H54 (cell line): ENCODE data around the gene SCYL3.
A peak's percentile ranks its signal among the peaks of the same experiment; 100 is the strongest.

Source experiments
- DNase-seq: peaks from one replicate; pipeline ENCODE4 v3.0.0; 2011; ENCODE audit warnings: low spot score, mixed read lengths; ENCODE audit not compliant: insufficient read length
- FAIRE-seq: peaks from 3 replicates; lab custom pipeline; 2011; peaks lifted over from hg19 to GRCh38; lab: Jason Lieb, UNC
- POLR2A ChIP-seq: IDR thresholded peaks from 2 replicates; pipeline ENCODE4 v1.6.1; 2011; ENCODE audit warnings: low read depth, mild to moderate bottlenecking, low read length

The SCYL3 gene

DNA sequence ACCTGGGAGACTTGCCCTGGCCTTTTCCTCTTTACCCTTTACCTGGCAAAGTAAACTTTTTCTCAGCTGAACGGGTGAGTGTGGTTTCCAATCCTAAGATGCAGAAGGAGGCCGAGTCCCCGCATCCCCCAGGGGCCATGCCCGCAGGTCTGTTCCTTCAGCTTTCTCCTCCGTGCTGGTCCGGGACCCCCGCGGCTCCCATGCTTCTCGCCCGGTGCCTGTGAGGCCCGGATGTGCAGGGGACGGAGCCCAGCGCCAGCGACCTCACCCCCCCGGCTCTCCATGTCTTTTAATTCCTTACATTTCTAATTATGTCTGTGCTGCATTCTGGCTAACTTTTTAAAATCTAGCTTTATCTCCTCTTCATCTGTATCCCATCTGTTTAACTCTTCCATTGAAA lies 21.5 kb upstream of the SCYL3 start:
- DNase-seq (no peak), FAIRE-seq (no peak)
- no peak for TF ChIP-seq POLR2A

DNA sequence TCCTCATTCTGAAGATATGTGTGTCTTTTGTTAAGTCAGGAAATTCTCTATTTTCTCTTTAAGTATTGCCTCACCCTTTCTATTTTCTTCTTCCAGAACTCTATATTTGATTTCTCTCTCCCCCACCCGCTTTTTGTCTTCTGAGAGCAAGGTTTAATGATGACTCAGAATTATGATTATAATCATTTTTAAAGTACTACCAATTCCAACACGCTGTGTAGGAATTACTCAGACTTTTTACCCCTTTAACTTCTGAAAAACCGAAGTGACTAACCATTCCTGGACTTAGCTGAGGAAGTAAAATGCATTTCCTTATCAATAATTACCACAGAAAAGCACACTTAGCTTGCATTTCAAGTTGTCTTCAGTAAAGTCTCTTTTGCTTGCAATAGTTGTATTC lies 20.8 kb upstream of the SCYL3 start:
- no peak for TF ChIP-seq POLR2A
- no peak for DNase-seq
- FAIRE-seq = no peak

DNA sequence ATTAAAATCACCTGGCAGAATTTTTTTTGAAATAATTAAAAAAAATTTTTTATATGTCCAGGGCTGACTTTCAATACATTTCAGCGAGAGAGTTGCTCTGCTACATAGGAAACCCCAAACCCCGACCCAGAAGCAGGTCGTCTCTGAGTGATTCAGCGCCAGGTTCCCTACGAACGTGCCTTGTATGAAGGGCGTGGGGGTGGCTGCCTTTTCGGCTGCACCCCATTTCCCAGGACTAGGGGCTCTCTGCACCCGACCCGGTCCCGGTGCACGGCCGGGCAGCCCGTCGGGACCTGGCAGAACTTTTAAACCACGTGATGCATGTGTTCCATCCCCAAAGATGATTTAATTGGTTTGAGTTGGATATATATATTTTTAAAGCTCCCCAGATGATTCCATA lies 15.8 kb upstream of the SCYL3 start:
- DNase-seq (no peak), FAIRE-seq (no peak)
- no peak for TF ChIP-seq POLR2A

DNA sequence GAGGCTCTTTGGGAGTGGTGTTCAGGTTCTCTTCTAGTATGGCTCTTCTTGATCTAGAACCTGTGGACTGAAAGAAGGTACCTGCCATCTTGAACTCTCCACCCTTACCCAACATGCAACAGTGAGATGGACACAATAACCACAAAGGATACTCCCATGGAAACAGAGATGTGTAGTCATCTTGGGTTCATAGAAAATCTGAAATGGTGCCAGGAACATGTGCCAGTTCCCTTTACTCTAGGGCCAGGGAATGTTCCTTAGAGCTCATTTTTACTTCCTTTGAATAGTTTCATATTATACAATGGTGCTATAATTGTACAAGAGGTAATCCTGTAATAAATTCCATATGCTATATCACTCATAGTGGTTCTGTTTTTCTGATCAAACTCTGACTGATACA lies 13.2 kb upstream of the SCYL3 start:
- DNase-seq = no peak

DNA sequence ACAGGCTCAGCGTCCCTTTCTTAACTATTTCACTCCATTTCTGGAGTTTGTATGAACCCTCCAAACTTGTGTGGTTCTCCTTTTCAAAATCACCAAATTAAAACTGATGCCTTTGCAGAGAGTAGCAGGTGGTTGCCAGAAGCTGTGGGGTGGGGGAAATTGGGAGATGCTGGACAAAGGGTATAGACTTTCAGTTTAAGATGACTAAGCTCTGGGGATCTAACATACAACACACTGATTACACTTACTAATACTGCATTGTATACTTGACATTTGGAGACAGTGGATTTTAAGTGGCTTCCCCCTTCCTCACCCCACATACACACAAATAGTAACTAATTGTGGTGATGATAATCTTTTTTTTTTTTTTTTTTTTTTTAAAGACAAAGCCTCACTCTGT lies 11.1 kb upstream of the SCYL3 start:
- no peak for TF ChIP-seq POLR2A
- FAIRE-seq (no peak), DNase-seq (no peak)

More for the DNA sequence above, 13.2 kb upstream of the SCYL3 start:
- FAIRE-seq = no peak
- no peak for TF ChIP-seq POLR2A

DNA sequence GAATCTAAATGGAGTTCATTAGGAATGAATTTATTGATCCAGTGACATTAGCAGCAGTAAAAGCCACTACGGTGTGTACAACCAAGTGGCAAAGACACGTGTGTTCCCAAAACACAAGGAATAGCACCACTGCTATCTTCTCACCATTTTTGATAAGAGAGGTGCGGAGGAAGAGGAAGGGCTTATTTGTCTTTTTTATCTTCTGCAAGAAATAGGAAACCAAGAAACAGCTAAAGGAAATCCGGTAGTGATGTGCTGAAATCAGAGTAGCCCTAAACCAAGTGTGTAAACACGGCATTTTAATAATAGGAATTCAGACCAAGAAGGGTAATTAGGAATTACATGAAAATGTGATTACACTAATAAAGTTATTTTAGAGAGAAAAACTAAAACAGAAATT lies 9.1 kb upstream of the SCYL3 start:
- FAIRE-seq (no peak), DNase-seq (no peak)
- TF ChIP-seq POLR2A = no peak

DNA sequence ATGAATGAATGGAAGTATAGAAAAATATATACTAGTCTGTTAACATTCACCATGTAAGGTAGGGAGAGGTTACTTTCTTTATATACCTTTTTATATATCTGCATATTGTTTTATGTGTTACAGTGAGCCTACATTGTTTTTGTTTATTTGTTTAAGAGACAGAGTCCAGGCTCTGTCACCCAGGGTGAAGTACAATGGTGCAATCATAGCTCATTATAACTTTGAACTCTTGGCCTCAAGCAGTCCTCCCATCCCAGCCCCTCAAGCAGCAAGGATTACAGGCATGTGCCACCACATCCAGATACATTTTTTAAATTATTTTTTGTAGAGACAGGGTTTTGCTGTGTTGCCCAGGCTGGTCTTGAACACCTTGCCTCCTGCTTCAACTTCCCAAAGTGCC lies 7.4 kb upstream of the SCYL3 start:
- DNase-seq (no peak), FAIRE-seq (no peak)
- no peak for TF ChIP-seq POLR2A

DNA sequence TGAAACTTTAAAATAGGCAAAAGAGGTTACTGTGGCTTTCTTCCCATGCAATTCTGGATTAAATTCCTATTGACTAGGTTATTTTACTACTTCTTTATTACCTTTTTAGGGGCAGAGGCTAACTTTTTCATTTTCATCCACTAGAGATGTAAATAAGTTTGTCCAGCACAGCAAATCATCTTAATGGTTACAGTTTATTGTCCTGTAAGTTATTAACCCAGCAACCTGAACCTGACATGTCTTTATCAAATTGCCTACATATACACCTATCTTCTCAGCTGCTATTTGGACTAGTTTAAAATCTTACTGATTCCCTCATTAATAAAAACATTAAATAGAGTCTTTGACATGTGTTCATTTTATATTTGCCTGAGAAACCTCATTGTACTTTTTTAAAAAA lies 6.9 kb upstream of the SCYL3 start:
- no peak for TF ChIP-seq POLR2A
- DNase-seq = no peak
- FAIRE-seq = no peak

DNA sequence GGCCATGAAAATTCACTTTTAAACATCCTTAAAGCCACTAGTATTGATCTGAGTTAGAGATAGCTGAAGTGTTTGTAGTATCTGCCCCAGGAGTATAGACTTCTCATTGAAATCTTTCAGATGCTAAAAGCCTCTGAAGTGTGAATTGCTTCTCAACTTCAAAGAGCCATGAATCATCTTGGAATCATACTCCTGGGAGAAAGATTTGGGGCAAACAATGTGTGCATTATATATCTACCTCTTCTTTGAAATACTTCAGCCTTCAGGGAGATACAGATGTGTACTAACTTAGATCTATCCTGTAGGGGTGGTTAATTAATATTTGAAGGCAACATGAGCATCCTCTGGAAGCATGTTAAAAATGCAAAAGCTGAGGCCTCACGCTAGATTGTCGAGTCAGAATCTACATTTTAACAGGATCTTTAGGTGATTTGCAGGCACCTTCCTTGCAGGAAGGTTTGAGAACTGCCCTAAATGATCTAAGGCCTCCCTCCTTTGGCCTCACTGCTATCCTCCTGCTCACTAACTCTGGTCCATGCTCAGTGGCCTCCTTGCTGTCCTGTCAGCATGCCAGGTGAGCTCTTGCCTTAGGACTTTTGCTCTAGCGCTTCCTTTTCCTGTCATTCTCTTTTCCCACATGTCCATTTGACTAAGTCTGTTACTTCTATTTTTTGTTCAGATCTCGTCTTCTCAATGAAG lies 6.0 kb upstream of the SCYL3 start:
- FAIRE-seq (no peak), DNase-seq (no peak)
- TF ChIP-seq POLR2A = no peak

DNA sequence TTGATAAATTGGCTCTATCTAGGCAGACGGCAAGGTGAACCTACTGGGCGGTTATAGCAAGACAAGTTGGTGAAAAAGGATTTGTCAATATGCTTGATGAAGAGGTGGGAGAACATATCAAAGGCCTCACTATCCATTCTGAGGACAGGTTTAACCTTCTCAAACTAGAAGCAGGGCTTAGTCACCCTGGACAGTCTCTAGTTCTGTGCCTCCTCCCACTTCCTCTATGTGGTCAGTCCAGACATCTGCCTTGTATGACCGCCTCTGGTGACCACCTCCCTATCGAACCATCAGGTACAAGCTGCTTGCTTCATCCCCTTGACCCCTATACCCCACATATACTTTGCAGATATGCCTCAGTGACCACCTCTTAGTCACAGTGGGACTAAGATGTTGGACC lies 2.3 kb upstream of the SCYL3 start:
- TF ChIP-seq POLR2A = no peak
- FAIRE-seq (no peak), DNase-seq (no peak)

DNA sequence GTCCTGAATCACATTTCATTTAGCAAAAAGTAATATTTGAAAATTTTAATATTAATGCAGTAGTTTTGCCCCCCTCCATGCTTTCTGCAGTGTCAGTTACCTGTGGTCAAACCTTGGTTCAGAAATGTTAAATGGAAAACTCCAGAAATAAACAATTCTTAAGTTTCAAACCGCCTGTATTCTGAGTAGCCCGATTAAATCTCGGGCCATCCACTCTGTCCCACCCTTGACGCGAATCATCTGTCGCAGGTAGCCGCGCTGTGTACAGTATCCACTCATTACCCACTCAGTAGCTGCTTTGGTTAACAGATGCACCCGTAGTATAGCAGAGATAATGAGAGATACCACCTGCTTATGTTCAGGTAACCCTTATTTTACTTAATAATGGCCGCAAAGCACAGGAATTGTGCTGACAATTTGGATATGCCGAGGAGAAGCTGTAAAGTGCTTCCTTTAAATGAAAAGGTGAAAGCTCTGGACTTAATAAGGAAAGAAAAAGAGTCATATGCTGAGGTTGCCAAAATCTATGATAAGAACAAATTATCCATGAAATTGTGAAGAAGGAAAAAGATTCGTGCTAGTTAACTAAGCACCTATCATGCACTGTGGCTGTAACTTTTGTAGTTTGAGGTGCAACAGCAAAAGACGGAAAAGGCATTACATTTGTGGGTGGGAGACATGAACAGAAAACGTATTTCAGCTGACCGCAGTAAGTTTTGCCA lies 889 bp upstream of the SCYL3 start:
- TF ChIP-seq POLR2A = no peak
- DNase-seq = no peak
- FAIRE-seq = no peak

DNA sequence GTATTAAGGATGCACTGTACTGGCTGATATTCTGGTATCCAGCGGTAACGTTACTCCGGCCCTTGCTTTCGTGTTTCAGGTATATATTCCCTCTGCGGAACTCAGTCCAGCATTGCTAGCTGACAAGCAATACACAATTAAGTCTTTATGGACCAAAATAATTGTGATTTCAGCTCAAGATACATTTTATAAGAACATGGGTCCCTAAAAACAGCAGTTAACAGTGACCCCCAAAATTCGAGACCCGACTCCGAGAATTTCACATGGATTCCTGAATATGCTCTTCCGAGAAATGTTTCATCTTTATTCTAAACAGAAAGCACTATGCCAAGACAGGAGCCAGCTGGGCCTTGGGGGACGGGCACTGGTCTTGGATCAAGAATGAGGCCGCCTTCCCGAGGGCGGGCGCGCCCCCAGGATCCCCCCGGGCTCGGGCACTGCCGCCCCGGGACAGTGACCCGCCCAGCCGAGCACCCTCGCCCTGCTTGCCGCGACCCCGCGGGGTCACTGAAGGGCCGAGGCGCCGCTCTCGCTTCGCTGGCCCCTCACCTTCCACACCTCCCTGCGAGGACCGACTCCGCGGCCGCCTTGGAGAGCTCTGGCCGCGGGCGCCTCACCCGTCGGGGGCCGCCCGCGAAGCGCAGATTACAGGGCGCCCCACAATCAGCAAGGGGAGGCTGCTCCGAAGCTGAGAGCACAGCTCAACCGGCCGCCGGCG lies 610 bp downstream of the SCYL3 start:
- peak; percentile 62 for DNase-seq
- no peak for FAIRE-seq
- no peak for TF ChIP-seq POLR2A

DNA sequence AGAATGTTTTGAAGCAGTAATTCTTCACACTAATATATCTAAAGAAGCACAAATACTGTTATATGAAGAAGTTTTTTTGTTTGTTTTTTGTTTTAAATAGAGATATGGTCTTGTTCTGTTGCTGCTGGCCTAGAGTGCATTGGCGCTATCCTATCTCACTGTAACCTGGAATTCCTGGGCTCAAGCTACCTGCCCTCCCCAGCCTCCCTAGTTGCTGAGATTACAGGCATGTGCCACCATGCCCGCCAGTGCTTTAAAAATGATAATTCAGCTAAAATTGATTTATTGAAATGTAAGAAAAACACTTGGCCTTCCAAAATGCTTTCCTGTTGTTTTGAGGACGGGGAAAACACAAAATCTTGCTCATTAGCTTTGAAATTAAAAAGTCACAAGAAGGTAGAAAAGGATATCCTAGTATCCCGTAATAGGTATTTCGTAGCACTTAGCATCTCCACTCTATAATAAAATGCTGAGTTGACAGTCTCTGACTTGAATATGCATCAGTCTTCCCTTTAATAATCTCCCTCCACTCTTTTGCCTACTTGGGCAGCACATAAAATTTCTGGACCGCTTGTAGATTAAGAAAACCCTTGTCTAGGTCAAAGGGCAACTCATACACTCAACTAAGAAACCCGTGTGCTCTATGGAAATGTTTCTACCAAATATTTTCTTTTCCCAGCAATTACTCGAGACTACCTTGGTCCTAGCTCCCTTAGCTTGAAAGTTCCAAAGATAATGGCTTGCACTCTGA lies 1.3 kb downstream of the SCYL3 start:
- DNase-seq (no peak), FAIRE-seq (no peak)
- no peak for TF ChIP-seq POLR2A

DNA sequence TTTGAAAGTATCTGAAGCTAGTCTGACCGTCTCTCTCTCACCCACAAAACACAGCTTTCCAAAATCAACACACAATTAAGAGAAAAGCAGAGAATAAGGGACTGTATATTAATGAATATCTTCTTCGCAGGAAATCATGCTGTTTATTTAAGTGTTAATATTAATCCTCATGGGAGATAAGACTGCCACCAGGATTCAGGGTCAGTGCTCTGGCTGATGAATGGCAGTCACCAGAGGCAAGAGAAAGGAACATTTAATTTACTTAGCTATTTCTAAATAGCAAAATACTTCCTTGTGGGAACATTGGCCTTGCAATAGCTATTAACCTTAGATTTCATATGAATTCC lies 2.2 kb downstream of the SCYL3 start:
- no peak for FAIRE-seq
- DNase-seq = no peak
- no peak for TF ChIP-seq POLR2A
